ENCODE measurements around the gene CHADL. TPM values are rescaled to one million over a fixed set of nuclear protein-coding genes. Genes with fewer than 3 reads are reported as not detected.

Gene CHADL
- polyA plus RNA-seq, 1 donor (not counting 4 experiments of a cell fraction or from before 2014, with no cell fraction given) = 0.16 TPM

DNA sequence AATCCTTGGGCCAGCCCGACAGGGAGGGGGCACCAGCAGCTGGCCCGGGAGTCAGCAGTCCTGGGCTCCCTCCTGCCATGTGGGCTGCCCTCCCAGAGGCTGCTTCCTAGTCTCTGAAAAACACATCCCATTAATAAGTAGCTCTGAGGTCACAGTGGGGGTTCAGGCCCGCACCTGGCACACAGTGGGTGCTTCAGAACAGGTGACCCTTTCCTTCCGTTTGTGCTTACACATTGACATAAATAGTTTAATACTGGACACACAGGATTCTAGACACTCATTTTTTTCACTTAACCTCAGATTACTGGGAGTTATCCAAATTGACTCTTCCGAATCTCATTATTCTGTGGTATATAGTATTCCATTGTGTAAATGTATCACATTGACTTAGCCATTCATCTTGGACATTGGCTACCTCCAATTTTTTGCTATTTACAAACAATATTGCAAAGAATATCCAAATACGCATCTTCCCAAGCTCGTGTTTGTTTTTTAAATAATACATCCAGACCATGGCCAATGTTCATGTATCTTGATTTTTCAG lies 474 bp upstream of the CHADL start:
- Histone ChIP-seq H3K9ac (ENCODE audit: control insufficient read depth, extremely low read depth, insufficient read depth, low read length) (no peak overlapping the region), H3K4me2 (ENCODE audit: control insufficient read depth, extremely low read depth, insufficient read depth, low read depth, low read length) (no peak overlapping the region), H3K27ac (ENCODE audit: control insufficient read depth, insufficient read depth, low read length) (no peak overlapping the region), H3K4me3 (ENCODE audit: control insufficient read depth in 2 of 3, extremely low read depth in 1 of 3, insufficient read depth in 2 of 3, low read depth in 1 of 3, low read length in 3 of 3) (no peak overlapping the region), H4K20me1 (ENCODE audit: control insufficient read depth, extremely low read depth, insufficient read depth, low read length) (no peaks in the 10 kb centered on the region), H3K9me1 (ENCODE audit: control insufficient read depth, extremely low read depth, insufficient read depth, low read length) (no peaks in the 10 kb centered on the region), H3K36me3 (ENCODE audit: control insufficient read depth in 2 of 2, extremely low read depth in 1 of 2, insufficient read depth in 2 of 2, low read length in 2 of 2) (peaks cover 2 to 8% of the 10 kb centered on the region in 2 experiments), H3K79me2 (ENCODE audit: control insufficient read depth, insufficient read depth, low read length) (no peaks in the 10 kb centered on the region), H3K4me1 (ENCODE audit: control insufficient read depth, extremely low read depth, insufficient read depth, low read length) (peaks cover 37% of the 10 kb centered on the region), H2AFZ (ENCODE audit: control insufficient read depth, low read length) (no peak overlapping the region), H3K9me3 (ENCODE audit: control insufficient read depth, low read depth, low read length) (no peaks in the 10 kb centered on the region), H3K27me3 (ENCODE audit: control insufficient read depth, extremely low read depth, insufficient read depth, low read length) (no peaks in the 10 kb centered on the region)
- no peak for DNase-seq (ENCODE audit: low read depth, low spot score)
- TF ChIP-seq, protein P1, sequence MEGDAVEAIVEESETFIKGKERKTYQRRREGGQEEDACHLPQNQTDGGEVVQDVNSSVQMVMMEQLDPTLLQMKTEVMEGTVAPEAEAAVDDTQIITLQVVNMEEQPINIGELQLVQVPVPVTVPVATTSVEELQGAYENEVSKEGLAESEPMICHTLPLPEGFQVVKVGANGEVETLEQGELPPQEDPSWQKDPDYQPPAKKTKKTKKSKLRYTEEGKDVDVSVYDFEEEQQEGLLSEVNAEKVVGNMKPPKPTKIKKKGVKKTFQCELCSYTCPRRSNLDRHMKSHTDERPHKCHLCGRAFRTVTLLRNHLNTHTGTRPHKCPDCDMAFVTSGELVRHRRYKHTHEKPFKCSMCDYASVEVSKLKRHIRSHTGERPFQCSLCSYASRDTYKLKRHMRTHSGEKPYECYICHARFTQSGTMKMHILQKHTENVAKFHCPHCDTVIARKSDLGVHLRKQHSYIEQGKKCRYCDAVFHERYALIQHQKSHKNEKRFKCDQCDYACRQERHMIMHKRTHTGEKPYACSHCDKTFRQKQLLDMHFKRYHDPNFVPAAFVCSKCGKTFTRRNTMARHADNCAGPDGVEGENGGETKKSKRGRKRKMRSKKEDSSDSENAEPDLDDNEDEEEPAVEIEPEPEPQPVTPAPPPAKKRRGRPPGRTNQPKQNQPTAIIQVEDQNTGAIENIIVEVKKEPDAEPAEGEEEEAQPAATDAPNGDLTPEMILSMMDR (optimal IDR thresholded peaks at IDR 0.05 in 1 of 3, IDR thresholded peaks at IDR 0.05 in 1 of 3, conservative IDR thresholded peaks at IDR 0.05 in 1 of 3; ENCODE audit: extremely low read depth in 1 of 3, insufficient read depth in 2 of 3, low read length in 3 of 3) = no peak
- no peak for TF ChIP-seq EZH2 (IDR thresholded peaks at IDR 0.05; ENCODE audit: low read length)
- no peak for FAIRE-seq
- dilution Hi-C loops (cut with MboI; ENCODE audit: extremely low pct_ligation_motif_present, low sequenced_read_pairs) = no loop called here

DNA sequence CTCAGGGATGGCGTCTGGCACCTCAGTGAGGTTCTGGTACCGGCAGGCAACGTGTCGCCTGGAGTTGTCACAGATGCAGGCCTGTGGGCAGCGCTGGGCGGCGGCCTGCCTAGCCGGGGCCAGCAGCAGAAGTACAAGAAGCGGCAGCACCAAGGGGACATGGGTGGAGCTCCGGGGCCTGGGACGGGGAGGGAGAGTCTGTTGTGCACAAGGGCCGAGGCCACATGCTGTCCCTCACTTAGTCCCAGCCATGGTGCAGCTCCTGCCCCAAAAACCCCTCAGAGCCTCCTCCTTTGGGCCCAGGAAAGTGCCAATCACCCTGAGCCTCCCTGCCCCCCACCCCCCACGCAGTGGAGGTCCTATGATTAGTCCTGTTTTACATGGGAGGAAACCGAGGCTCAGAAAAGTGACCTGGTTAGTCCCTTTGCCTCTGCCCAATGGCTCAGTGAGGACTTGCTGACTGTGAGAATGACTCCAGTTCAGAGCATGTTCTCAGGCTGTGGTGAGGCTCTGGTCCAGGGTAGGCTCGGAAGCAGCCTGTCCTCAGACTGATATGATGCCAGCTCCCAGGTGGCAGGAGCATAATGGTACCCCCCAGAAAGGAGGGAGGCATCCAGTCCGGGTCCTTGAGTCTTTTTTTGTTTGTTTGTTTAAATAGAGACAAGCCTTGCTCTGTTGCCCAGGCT lies 1.1 kb downstream of the CHADL start:
- Histone ChIP-seq H3K79me2 (ENCODE audit: control insufficient read depth, insufficient read depth, low read length) (no peaks in the 10 kb centered on the region), H2AFZ (ENCODE audit: control insufficient read depth, low read length) (no peak overlapping the region), H3K9ac (ENCODE audit: control insufficient read depth, extremely low read depth, insufficient read depth, low read length) (no peak overlapping the region), H3K9me1 (ENCODE audit: control insufficient read depth, extremely low read depth, insufficient read depth, low read length) (no peaks in the 10 kb centered on the region), H3K4me1 (ENCODE audit: control insufficient read depth, extremely low read depth, insufficient read depth, low read length) (peaks cover 37% of the 10 kb centered on the region), H3K27ac (ENCODE audit: control insufficient read depth, insufficient read depth, low read length) (no peak overlapping the region), H3K9me3 (ENCODE audit: control insufficient read depth, low read depth, low read length) (no peaks in the 10 kb centered on the region), H3K4me3 (ENCODE audit: control insufficient read depth in 2 of 3, extremely low read depth in 1 of 3, insufficient read depth in 2 of 3, low read depth in 1 of 3, low read length in 3 of 3) (no peak overlapping the region), H4K20me1 (ENCODE audit: control insufficient read depth, extremely low read depth, insufficient read depth, low read length) (no peaks in the 10 kb centered on the region), H3K27me3 (ENCODE audit: control insufficient read depth, extremely low read depth, insufficient read depth, low read length) (no peaks in the 10 kb centered on the region), H3K4me2 (ENCODE audit: control insufficient read depth, extremely low read depth, insufficient read depth, low read depth, low read length) (no peak overlapping the region), H3K36me3 (ENCODE audit: control insufficient read depth in 2 of 2, extremely low read depth in 1 of 2, insufficient read depth in 2 of 2, low read length in 2 of 2) (peaks cover 0 to 2% of the 10 kb centered on the region in 2 experiments)
- no peak for DNase-seq (ENCODE audit: low read depth, low spot score)
- dilution Hi-C loops (cut with MboI; ENCODE audit: extremely low pct_ligation_motif_present, low sequenced_read_pairs) = no loop called here
- TF ChIP-seq EZH2 (IDR thresholded peaks at IDR 0.05; ENCODE audit: low read length) = no peak
- TF ChIP-seq, protein P1 (optimal IDR thresholded peaks at IDR 0.05 in 1 of 3, IDR thresholded peaks at IDR 0.05 in 1 of 3, conservative IDR thresholded peaks at IDR 0.05 in 1 of 3; ENCODE audit: extremely low read depth in 1 of 3, insufficient read depth in 2 of 3, low read length in 3 of 3) = no peak
- FAIRE-seq = no peak
